Spleen (tissue), 7 donors: ENCODE measurements around the gene DCBLD2.

Experiments
- CTCF ChIP-seq, 11 experiments: fragments of 200-600 bp in 7 of 11; fragments of 450-650 bp in 4 of 11; sonication (generic) in 4 of 11; IDR thresholded peaks in 8 of 11; conservative IDR thresholded peaks in 3 of 11; 1 replicate in 7 of 11; 2 replicates in 4 of 11; pipeline versions ENCODE4 v1.4.0 to v1.8.0; 2016 to 2021; ENCODE audit warnings: antibody characterized with exemption in 11 of 11, inconsistent platforms in 4 of 11, mild to moderate bottlenecking in 1 of 11
- POLR2A ChIP-seq, 3 donors: fragments of 450-650 bp; IDR thresholded peaks; one replicate each; pipeline ENCODE4 v1.5.1; 2017; ENCODE audit warnings: antibody characterized with exemption in 3 of 3, mild to moderate bottlenecking in 1 of 3
- donor health status: DM: no; HTN: no; CAD: no; lungs with moderate emphysema.
- donor health status: DM: no; HTN: no; CAD: no.
- donor health status: DM: no; HTN: no; CAD: no.

GRCh38 chr3:98770261-98771039 lies 131.0 kb downstream of the DCBLD2 start:
- no peak for TF ChIP-seq CTCF (IDR thresholded peaks at IDR 0.05 in 8 of 11, conservative IDR thresholded peaks at IDR 0.05 in 3 of 11)
- no peak for TF ChIP-seq POLR2A (IDR thresholded peaks at IDR 0.05)
